Smooth muscle cell (in vitro differentiated cells): ENCODE data around the gene PYY. TPM values are rescaled to one million over a fixed set of nuclear protein-coding genes. Genes with fewer than 3 reads are reported as not detected.

Experiments used
- DNase-seq: peaks from one replicate; lab custom pipeline; 2025; ENCODE audit not compliant: unreplicated experiment; lab: John Stamatoyannopoulos, UW
- H2AFZ ChIP-seq: fragments of 200-600 bp; sonication (generic); 2 replicates; pipeline ENCODE4 v1.6.0; 2016; ENCODE audit warnings: antibody characterized with exemption, low read depth, mild to moderate bottlenecking
- H3F3A ChIP-seq: fragments of 200-600 bp; sonication (generic); 2 replicates; pipeline ENCODE4 v1.6.0; 2017; ENCODE audit warnings: antibody characterized with exemption, low read depth
- H3K27ac ChIP-seq: fragments of 200-600 bp; sonication (generic); 2 replicates; pipeline ENCODE4 v1.5.1; 2016; ENCODE audit warnings: low read depth, mild to moderate bottlenecking
- H3K27me3 ChIP-seq: fragments of 200-600 bp; sonication (generic); 2 replicates; pipeline ENCODE4 v1.6.1; 2016; ENCODE audit warnings: low read depth, mild to moderate bottlenecking
- H3K36me3 ChIP-seq: fragments of 200-600 bp; sonication (generic); 2 replicates; pipeline ENCODE4 v1.5.1; 2016; ENCODE audit warnings: low read depth
- H3K4me1 ChIP-seq: fragments of 200-600 bp; sonication (generic); 2 replicates; pipeline ENCODE4 v1.5.1; 2016; ENCODE audit warnings: low read depth
- H3K4me2 ChIP-seq: fragments of 200-600 bp; sonication (generic); 2 replicates; pipeline ENCODE4 v1.6.0; 2016; ENCODE audit warnings: mild to moderate bottlenecking
- H3K4me3 ChIP-seq: fragments of 200-600 bp; sonication (generic); 2 replicates; pipeline ENCODE4 v1.5.1; 2016; ENCODE audit warnings: mild to moderate bottlenecking
- H3K79me2 ChIP-seq: fragments of 200-600 bp; sonication (generic); 2 replicates; pipeline ENCODE4 v1.6.0; 2016; ENCODE audit warnings: low read depth, mild to moderate bottlenecking
- H3K9ac ChIP-seq: fragments of 200-600 bp; sonication (generic); 2 replicates; pipeline ENCODE4 v1.6.0; 2016; ENCODE audit warnings: low read depth
- H3K9me3 ChIP-seq: fragments of 200-600 bp; sonication (generic); replicated peaks from 2 replicates; pipeline ENCODE4 v1.5.1; 2016; ENCODE audit warnings: low read depth
- H4K20me1 ChIP-seq: fragments of 200-600 bp; sonication (generic); 2 replicates; pipeline ENCODE4 v1.6.0; 2016; ENCODE audit warnings: low read depth
- CTCF ChIP-seq: fragments of 200-600 bp; sonication (generic); IDR thresholded peaks from 2 replicates; pipeline ENCODE4 v1.5.1; 2017; ENCODE audit warnings: borderline replicate concordance, mild to moderate bottlenecking, antibody characterized with exemption; ENCODE audit not compliant: insufficient read depth, poor library complexity, severe bottlenecking
- WGBS: methylation state at CpG from one replicate; pipeline ENCODE4 v1.1.7; 2016; ENCODE audit warnings: low lambda C conversion rate; 5-methylcytosine and 5-hydroxymethylcytosine counted together
- polyA plus RNA-seq: library from polyadenylated mRNA; unstranded; fragments of >200 nt; fragmentation: Nextera tagmentation; extraction: Ambion mirVana; gene quantifications from 2 replicates; pipeline ENCODE4 v1.2.1, GENCODE V29; 2016
- total RNA-seq: library from RNA; depleted of rRNA; stranded (reverse); fragments of >200 nt; gene quantifications from 2 replicates; pipeline ENCODE4 v1.2.3, GENCODE V29; 2014

PYY gene
- total and polyA plus RNA-seq, 2 experiments from 2014 or later, result not detected

- TF ChIP-seq CTCF, result no peak
- no peaks in the 10 kb centered on the region for H4K20me1 ChIP-seq
- 86% methylated on average over 6 of the region's 6 CpGs for WGBS
- H3K27ac ChIP-seq, result no peak overlapping the region
- no peaks in the 10 kb centered on the region for H3K9me3 ChIP-seq
- DNase-seq, result no peak
- peaks cover 50% of the 10 kb centered on the region for H3K27me3 ChIP-seq
- H3K4me1 ChIP-seq, result peaks cover 4% of the 10 kb centered on the region
- H2AFZ ChIP-seq, result no peak overlapping the region
- H3K4me3 ChIP-seq, result no peak overlapping the region
- no peaks in the 10 kb centered on the region for H3K36me3 ChIP-seq
- no peak overlapping the region for H3K9ac ChIP-seq
- no peaks in the 10 kb centered on the region for H3K79me2 ChIP-seq
- no peaks in the 10 kb centered on the region for H3F3A ChIP-seq
- H3K4me2 ChIP-seq, result no peak overlapping the region
These were observed 40.2 kb downstream of the PYY start for GRCh38 chr17:43913584-43913983.

- H3K4me3 ChIP-seq, result no peak overlapping the region
- no peak overlapping the region for H2AFZ ChIP-seq
- peaks cover 47% of the 10 kb centered on the region for H3K27me3 ChIP-seq
- H3K79me2 ChIP-seq, result no peaks in the 10 kb centered on the region
- no peak overlapping the region for H3K4me2 ChIP-seq
- DNase-seq, result no peak
- H3K27ac ChIP-seq, result no peak overlapping the region
- H3K36me3 ChIP-seq, result no peaks in the 10 kb centered on the region
- H3F3A ChIP-seq, result no peaks in the 10 kb centered on the region
- WGBS, result 78% methylated on average over 4 of the region's 4 CpGs
- TF ChIP-seq CTCF, result no peak
- no peak overlapping the region for H3K9ac ChIP-seq
- H3K9me3 ChIP-seq, result no peaks in the 10 kb centered on the region
- peaks cover 8% of the 10 kb centered on the region for H3K4me1 ChIP-seq
- H4K20me1 ChIP-seq, result no peaks in the 10 kb centered on the region
These were observed 41.0 kb downstream of the PYY start for GRCh38 chr17:43912635-43913304.

GRCh38 chr17:43911904-43912303 lies 41.8 kb downstream of the PYY start:
- WGBS, result 87% methylated on average over 8 of the region's 8 CpGs
- Histone ChIP-seq H3K27me3 (peaks cover 39% of the 10 kb centered on the region), H3F3A (no peaks in the 10 kb centered on the region), H2AFZ (no peak overlapping the region), H4K20me1 (no peaks in the 10 kb centered on the region), H3K27ac (no peak overlapping the region), H3K4me2 (no peak overlapping the region), H3K9me3 (no peaks in the 10 kb centered on the region), H3K9ac (no peak overlapping the region), H3K36me3 (no peaks in the 10 kb centered on the region), H3K4me3 (no peak overlapping the region), H3K4me1 (peaks cover 8% of the 10 kb centered on the region), H3K79me2 (no peaks in the 10 kb centered on the region)
- TF ChIP-seq CTCF, result no peak
- no peak for DNase-seq
